HG03520 (cell line): ENCODE results near the gene RAI1.
"Not testable (repeated sequence)": the region's sequence is repeated elsewhere in the genome, so short reads cannot be mapped to it uniquely, and the experiment has no call there.

Experiments
- ATAC-seq: cut with Tn5 transposase; IDR thresholded peaks from one replicate; pipeline ENCODE4 v1.9.1; 2021; ENCODE audit warnings: mild to moderate bottlenecking, moderate library complexity; ENCODE audit not compliant: unreplicated experiment

The RAI1 gene

GRCh38 chr17:17793378-17794214, 112.3 kb downstream of the RAI1 start:
- no peak for ATAC-seq

GRCh38 chr17:17794382-17794781, 113.1 kb downstream of the RAI1 start:
- no peak for ATAC-seq

DNA sequence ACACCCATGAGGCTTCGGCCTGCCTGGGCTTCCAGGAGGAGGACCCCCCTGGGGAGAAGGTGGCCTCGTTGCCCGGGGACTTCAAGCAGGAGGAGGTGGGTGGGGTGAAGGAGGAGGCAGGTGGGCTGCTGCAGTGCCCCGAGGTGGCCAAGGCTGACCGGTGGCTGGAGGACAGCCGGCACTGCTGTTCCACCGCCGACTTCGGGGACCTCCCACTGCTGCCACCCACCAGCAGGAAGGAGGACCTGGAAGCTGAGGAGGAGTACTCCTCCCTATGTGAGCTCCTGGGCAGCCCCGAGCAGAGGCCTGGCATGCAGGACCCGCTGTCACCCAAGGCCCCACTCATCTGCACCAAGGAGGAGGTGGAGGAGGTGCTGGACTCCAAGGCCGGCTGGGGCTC, 114.0 kb downstream of the RAI1 start:
- no peak for ATAC-seq

DNA sequence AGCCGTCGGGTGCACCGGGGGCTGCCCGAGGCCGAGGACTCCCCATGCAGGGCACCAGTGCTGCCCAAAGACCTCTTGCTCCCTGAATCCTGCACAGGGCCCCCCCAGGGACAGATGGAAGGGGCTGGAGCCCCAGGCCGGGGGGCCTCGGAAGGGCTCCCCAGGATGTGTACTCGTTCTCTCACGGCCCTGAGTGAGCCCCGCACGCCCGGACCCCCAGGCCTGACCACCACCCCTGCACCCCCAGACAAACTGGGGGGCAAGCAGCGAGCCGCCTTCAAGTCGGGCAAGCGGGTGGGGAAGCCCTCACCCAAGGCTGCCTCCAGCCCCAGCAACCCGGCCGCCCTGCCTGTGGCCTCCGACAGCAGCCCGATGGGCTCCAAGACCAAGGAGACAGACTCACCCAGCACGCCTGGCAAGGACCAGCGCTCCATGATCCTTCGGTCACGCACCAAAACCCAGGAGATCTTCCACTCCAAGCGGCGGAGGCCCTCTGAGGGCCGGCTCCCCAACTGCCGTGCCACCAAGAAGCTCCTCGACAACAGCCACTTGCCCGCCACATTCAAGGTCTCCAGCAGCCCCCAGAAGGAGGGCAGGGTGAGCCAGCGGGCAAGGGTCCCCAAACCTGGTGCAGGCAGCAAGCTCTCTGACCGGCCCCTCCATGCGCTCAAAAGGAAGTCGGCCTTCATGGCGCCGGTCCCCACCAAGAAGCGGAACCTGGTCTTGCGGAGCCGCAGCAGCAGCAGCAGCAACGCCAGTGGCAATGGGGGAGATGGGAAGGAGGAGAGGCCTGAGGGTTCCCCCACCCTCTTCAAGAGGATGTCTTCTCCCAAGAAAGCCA, 114.9 kb downstream of the RAI1 start:
- no peak for ATAC-seq

- ATAC-seq = no peak
These were observed 115.5 kb downstream of the RAI1 start for GRCh38 chr17:17796787-17797061.

- no peak for ATAC-seq
These were observed 116.0 kb downstream of the RAI1 start for GRCh38 chr17:17797119-17797809.

DNA sequence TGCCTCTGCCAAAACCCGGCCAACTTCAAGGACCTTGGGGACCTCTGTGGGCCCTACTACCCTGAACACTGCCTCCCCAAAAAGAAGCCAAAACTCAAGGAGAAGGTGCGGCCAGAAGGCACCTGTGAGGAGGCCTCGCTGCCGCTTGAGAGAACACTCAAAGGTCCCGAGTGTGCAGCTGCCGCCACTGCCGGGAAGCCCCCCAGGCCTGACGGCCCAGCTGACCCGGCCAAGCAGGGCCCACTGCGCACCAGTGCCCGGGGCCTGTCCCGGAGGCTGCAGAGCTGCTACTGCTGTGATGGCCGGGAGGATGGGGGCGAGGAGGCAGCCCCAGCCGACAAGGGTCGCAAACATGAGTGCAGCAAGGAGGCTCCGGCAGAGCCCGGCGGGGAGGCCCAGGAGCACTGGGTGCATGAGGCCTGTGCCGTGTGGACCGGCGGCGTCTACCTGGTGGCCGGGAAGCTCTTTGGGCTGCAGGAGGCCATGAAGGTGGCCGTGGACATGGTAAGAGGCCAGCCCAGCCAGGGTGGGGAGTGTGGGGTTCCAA, 116.8 kb downstream of the RAI1 start:
- no peak for ATAC-seq

DNA sequence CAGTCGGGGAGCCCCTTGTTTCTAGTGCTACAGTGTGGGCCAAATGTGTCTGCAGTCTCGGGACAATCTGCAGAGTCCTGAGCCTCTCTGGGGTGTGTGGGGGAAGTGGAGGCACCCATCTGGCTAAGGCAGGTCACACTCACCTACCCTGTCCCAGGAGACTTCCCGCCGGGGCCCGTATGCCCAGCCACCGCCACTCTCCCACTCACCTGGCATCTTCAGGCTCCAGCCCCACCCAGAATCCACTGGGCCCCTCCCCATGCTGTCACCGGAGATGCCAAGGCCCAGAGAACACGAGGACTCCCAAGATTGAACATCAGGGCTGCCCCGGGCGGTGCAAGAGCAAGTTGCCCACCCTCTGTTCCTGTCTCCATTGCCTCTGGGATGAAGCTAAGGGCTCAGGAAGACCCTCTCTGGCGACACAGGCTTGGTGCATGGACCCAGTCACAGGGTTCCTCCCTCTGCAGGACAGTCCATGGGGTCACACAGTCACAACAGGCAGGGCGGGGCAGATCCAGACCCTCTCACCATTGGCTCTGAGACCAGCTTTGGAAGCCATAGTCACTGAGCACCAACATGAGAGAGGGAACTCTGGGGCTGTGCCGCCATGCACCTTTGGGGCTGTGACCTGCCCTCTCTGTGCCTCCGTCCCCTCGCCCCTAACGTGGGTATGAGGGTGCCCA, 117.5 kb downstream of the RAI1 start:
- no peak for ATAC-seq

DNA sequence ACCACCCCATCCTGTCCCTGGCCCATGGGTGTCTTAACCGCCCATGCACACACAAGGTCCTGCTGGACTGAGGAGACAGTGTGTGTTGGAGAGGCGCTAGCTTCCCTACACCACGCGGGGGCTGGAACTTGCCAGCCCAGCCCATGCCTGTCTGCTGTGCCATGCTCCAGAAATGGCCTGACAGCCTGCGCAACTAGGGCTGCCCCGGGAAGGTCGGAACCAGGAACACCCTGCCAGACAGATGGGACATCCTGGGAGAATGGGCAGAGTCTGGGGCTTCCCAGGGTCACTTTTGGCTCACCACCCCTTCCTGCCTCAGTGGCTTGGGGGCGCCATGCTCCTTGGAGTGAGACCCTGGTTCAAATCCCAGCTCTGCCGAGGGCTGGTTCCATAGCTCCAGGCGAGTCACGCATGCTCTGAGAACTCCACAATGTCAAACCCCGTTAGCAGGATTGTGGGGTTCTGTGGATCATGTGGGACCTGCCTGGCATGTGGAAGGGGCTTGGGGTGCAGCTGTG, 119.3 kb downstream of the RAI1 start:
- no peak for ATAC-seq

- no peak for ATAC-seq
These were observed 120.7 kb downstream of the RAI1 start for GRCh38 chr17:17801800-17802481.

GRCh38 chr17:17804007-17804406, 122.7 kb downstream of the RAI1 start:
- no peak for ATAC-seq

DNA sequence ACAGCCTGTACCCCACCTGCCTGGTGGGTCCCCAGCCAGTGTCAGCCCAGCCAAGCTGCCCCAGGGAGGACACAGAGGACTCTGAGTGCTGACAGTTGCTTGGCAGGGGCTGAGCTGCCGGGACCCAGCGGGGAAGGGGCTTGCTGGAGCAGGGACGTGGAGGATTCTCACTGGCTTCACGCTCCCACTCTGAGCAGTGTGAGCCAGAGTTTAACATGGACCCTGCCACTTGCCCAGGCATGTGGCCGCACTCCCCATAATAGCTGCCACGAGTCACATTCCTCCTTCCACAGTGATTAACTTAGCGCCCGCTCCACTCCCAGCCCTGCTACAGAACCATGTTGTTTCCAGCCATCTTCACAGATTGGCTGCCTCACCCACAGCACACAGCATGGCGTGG, 124.3 kb downstream of the RAI1 start:
- ATAC-seq = no peak

DNA sequence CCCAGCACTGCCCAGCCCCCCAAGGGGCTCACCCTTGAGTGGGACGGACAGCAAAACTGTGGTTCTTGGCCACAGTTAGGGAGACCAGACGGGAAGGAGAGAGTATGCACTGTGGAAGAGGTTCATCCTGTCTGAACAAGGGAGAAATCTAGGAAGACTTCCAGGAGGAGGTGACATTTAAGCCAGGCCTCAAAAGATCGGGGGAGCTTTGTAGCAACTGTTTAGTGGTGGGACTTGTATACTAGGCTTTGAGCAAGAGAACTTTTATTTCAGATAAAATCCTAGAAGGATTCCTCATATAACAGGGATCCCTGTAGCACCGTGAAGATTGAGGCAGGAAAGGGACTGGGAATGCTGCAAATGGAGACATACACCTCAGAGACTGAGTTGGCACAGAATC, 124.8 kb downstream of the RAI1 start:
- no peak for ATAC-seq

DNA sequence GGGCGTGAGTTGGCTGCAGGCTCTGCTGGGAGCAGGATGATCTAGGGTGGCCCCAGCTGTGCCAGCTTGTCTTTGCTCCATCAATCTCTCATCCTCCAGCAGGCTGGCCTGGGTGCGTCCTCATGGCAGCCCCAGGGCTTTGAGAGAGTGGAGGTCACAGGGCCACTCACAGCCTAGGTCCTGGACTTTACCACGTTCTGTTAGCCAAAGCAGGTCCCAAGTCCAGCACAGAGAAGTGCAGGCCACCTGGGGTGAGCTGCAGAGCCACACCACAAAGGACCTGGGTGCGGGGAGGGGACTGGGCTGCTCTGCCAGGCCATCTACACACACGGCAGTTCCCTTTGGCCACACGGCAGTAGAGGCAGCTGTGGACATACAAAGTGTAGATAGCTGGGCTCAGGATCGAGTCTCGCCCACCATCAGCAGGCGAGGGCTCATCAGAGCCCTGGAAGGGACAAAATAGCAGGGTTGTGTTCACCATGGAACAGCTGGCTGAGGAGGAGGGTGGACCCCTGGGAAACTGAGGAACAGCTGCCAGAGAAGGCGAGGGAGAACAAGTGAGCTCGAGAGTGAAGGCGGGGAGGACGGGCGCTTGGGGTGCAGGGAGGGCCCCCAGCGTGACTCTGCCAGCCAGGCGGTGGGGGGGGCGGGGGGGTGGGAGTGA, 125.5 kb downstream of the RAI1 start:
- no peak for ATAC-seq

GRCh38 chr17:17807440-17807839, 126.2 kb downstream of the RAI1 start:
- ATAC-seq = no peak

- ATAC-seq = not testable (repeated sequence)
These were observed 126.9 kb downstream of the RAI1 start for GRCh38 chr17:17808200-17808599.

GRCh38 chr17:17808706-17809432, 127.6 kb downstream of the RAI1 start:
- no peak for ATAC-seq

GRCh38 chr17:17809531-17810083, 128.3 kb downstream of the RAI1 start:
- no peak for ATAC-seq
